T follicular helper cell (primary cell): ENCODE data around the gene PNMA6F.
"Not testable (repeated sequence)": the region's sequence is repeated elsewhere in the genome, so short reads cannot be mapped to it uniquely, and the experiment has no call there.

ENCODE experiments used
- DNase-seq: peaks from one replicate; pipeline ENCODE4 v3.0.0-alpha.2; 2020; ENCODE audit warnings: low read depth

Gene PNMA6F

DNA sequence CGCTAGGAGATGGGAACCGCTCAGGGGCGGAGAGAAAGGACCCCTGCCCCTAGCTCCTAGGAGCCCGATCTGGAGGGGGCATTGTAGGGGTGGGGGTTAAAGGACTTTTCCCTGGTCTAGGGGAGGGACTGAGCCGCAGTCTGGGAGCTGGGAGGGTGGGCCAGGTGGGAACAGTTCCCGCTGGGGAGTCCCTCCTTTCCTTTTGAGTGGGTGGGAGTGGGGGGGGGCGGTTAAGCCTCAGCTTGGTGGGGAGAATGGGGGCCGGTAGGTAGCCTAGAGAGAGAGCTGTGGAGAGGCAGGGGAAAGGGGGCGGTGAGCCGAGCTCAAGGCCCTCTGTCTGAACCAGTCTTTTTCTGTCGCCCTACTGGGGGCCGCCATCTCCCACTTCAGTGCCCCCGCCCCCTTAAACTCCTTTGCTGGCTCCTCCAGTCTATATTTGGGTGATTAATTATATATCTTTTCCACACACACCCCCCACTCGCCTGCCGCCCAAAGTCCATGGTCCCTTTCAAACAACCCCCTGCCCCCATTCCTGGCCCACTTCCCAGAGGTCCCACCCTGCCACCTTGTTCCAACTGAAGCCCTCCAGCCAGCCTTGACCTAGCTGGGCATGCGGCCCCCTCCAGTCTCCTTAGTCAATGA lies 13.2 kb upstream of the PNMA6F start:
- DNase-seq, result no peak

DNA sequence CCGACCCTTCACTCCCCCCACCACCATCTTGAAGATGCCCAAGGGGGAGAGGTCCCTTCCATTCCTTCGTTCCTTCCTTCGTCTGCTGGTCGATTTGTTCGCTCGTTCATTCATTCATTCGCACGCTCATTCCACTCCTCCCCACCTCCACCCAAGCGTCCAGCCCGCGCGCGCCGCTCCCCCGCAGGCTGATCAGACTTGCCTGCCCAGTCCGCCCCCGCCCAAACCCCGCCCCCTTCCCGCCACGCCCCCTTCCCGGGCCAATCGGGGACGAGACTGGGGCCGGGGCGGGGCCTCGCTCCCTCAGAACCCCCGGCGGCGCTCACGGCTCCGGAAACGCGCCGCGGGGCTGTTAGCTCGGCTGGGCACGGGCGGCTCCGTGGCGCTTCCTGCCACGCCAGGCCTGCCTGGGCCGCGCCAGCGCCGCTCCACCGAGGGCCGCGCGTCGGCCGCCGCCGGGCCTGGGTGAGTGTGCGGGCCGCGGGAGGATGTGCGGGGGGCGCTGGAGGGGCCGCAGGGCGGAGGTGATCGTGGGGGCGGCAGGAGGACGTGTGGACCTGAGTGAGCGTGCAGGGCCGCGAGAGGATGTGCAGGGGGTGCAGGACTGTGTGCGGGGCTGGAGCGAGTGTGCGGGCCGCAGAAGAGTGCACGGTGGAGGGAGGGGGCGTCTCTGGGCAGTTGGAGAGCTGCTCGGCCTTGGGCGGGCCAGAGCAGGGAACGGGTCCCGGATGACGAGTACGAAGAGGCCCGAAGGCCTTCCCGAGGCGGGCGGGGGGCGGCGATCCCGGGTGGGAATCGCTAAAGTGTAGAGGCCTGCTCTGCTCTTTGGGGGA lies 12.5 kb upstream of the PNMA6F start, which contains the start of gene ZNF275:
ZNF275 (plus strand) TSS at position 333 of the 833 bp plus-strand sequence. CDS start 2,527 bp downstream, outside the sequence.
- peak; percentile 71 for DNase-seq

DNA sequence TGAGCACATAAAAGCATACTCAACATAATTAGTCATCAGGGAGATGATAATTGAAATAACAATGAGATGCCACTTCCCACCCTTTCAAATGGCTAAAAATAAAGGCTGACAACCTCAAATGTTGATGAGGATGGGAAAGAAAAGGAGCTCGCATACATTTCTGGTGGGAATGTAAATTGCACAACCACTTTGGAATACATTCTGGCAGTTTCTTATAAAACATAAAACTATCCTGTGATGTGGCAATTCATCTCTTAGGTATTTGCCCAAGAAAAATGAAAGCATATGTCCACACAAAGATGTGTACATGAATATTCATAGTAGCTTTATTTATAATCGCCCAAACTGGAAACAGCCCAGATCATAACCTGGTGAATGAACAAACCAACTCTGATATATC lies 11.7 kb upstream of the PNMA6F start:
- DNase-seq, result no peak

DNA sequence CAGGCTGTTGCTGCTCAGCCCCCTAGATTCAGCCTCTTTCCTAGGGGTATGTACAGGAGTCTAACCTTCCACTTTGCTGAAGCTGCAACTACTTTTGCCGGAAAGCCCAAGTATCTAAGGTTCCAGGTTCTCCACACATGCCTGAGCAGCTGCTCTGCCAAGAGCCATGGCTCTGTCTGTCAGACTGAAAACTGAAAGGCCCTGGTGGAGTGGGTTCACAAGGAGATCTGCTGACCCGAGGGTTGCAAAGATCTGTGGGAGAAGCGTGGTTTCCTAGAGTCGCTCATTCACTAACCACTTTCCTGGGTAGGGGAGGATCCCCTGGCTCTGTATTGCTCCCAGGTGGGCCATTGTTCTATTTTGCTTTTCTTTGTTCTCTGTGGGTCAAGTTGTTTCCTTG lies 6.0 kb upstream of the PNMA6F start:
- DNase-seq, result no peak

- no peak for DNase-seq
Measured at GRCh38 chrX:153320555-153321184, 897 bp downstream of the PNMA6F start.

- not testable (repeated sequence) for DNase-seq
Measured at GRCh38 chrX:153320047-153320443, 1.5 kb downstream of the PNMA6F start.

DNA sequence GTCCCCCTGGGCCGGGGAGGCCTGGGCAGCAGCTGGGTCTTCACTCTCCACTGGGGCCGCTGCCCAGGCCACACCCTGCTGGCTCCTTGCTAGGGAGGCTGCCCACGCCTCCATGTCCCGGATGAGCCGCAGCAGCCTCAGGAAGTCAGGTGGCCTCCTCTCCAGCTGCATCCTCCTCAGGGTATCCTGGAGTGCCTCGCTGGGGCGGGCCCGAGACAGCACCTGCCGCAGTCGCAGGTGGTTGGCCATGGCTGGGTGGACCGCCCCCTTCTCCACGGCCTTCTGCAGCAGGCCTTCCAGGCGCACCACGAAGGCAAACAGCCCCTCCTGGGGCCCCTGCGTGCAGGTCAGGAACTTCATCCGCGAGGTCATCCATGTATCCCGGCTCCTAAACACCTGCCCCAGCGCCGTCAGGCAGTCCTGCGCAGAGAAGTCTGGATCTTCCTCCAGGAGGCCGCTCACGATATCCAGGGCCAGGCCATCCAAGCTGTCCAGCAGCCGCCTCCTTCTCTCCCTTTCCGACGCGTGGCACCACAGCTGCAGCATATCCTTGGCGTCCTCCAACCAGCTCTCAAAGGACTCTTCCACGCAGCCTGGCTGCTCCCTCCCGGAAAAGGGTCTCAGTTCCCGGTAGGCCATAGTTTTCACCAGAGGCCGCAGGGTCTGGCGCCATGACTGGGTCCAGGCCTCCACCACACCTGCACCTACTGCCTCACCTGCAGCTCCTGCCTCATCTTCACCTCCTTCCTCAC lies 2.1 kb downstream of the PNMA6F start:
- DNase-seq, result no peak

DNA sequence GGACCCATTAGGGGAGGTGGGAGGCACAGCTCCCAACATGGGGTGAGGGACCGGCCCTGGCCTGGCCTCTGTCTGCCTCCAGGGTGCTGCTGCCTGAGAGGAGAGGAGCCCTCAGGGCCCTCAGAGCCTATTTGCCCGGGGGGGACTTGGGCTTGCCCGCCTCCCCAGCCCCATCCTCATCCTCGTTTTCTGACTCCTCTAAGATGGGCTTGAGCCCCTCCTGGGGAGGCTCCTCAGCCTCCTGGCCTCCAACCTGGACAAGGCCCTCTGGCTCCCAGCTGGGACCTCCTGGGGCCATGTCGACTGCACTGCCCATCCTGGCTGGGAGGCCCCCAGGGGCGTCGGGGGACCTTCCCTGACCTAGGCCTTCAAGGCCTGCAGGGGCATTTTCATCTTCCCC lies 2.8 kb downstream of the PNMA6F start:
- DNase-seq, result no peak

GRCh38 chrX:153317996-153318722 lies 3.4 kb downstream of the PNMA6F start:
- no peak for DNase-seq

- no peak for DNase-seq
Measured at GRCh38 chrX:153317306-153317705, 4.3 kb downstream of the PNMA6F start.

- no peak for DNase-seq
Measured at GRCh38 chrX:153312842-153313241, 8.7 kb downstream of the PNMA6F start.

- DNase-seq, result no peak
Measured at GRCh38 chrX:153312041-153312440, 9.5 kb downstream of the PNMA6F start.

- DNase-seq, result no peak
Measured at GRCh38 chrX:153310901-153311300, 10.7 kb downstream of the PNMA6F start.

DNA sequence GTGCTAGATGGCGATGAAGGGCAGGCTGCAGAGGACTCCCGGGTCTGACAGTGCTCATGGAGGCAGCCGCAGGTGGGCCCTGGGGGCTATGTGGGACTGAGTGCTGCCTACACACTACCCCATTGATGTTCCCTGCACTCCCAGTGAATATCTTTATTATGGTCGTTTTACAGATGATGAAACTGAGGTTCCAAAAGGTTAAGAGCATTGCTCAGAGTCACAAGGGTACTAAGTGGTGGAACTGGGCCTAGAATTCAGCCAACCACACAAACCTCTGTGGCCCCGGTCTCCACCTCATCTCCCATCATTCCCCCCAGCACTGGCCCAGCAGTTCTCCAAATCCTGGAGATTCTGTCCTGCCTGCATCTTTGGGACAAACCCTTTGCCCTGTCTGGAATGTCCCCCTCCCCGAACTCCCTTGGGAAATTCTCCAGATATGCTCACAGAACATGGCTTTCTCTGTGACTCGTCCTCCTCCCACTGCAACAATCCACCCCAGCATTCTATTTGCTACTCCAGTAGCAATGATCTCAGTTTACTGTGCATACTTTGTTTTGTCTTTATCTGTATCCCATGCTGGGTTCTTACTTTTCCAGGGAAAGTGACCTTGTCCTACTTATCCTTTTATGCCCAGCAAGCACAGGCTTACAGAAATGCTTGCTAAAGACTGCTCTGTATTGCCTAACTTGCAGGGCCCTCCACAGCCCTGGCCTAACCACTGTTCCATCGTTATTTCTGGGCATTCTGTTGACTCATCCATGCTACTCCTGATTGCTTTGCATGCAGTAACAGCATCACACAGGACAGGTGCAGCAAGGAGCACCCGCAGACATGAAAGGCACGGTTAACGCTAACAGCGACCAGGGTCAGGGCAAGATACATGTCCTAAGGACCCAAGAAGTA lies 14.0 kb downstream of the PNMA6F start:
- DNase-seq, result no peak

GRCh38 chrX:153306527-153307115 lies 14.9 kb downstream of the PNMA6F start:
- DNase-seq, result no peak

GRCh38 chrX:153305972-153306371 lies 15.6 kb downstream of the PNMA6F start:
- DNase-seq, result no peak

- DNase-seq, result no peak
Measured at GRCh38 chrX:153304988-153305736, 16.4 kb downstream of the PNMA6F start.

- DNase-seq, result no peak
Measured at GRCh38 chrX:153303276-153304262, 18.0 kb downstream of the PNMA6F start.
